ENCODE data around the gene POLL.

Gene POLL

DNA sequence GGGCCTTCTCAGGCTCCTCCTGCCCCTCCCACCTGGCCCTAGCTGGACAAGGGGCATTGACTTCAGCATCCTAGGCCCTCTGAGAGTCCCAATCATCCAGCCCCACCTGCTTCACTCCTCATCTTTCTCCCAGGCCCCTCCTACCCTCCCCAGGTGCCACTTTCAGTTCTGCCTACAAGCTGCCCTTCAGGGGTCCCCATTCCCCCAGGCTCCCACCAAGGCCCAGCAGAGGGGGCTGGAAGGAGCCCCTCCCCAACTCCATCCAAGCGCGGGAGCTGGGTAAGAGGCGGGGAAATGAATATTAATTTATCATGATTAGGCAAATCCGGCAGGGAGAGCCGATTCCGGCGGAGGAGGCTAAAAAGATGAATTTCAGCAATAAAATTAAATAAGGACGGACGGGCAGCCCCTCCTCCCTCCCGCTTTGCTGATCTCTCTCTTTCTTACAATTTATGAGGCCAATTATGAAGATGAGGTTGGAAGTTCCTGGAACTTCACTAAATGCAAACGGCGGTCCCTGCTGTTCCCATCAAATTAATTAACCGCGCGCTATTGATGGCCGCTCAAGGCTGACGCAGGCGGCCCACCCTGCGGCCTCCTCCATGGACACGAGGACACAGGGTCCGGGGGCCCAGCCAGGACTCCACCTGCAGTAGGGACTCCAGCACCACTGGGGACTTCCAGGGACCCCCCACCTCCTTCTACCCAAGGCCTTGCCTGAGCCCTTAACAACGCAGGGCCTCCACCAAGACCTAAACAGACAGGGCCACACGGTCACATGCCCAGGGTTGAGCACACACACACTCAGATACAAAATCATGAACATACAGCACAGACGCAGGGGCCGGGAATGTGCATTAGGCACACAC lies 13.9 kb downstream of the POLL start:
- no peak for DNase-seq (ENCODE audit: low read depth)

DNA sequence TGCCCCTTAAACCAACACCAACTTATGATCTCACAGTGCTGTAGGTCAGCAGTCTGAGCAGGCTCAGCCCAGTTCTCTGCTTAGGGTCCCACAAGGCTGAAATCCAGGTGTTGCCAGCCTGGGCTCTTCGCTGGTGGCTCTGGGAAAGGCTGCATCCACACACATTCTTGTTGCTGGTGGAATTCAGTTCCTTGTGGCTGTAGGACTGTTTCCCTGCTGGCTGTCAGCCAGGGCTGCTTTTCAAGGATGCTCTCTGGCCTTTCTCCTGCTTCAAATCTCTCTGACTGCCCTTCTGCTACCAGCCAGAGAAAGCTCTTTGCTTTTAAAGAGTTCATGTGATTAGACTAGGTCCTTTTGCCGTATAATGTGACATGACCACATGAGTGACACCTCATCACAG lies 15.3 kb downstream of the POLL start:
- no peak for DNase-seq (ENCODE audit: low read depth)

DNA sequence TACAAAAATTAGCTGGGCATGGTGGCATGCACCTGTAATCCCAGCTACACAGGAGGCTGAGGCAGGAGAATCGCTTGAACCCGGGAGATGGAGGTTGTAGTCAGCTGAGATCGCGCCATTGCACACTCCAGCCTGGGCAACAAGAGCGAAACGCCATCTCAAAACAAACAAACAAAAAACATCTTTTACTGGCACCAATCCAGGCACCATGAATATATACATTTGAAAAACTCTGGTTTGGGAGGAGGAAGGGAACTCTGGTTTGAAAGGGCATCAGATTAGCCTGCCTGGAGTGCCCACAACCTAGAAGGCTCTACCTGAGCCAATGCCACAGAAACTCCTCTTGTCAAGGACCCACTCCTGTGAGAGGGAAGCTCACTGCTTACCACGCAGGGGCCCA lies 15.9 kb downstream of the POLL start:
- no peak for DNase-seq (ENCODE audit: low read depth)

DNA sequence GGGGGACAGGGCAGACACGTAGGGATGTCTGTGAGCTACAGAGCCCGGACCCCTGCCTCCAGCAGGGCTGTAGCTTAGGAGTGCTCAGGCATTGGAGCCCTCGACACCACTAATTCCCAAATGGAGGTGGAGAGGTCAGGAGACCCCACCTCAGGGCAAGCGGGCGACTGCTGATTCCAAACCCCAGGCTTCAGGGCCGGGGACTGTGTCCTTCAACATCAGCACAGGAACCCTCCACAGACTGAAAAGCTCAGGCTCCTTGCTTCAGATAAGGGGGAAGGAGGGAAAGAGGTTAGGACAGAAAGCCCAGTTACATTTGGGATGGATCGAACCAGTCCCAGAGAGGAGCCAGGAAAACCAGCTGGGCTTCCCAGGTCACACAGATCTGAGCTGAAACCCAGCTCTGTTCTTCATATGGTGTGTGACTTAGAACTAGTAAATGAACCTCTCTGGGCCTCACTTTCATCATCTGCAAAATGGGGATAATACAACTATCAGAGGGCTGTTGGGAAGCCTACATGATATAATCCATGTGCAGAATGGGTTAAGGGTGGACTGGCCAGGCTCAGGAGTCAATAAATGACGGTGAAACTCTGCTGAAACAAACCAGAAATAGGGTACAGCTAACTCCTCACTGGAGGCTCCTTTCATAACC lies 16.7 kb downstream of the POLL start:
- no peak for DNase-seq (ENCODE audit: low read depth)

DNA sequence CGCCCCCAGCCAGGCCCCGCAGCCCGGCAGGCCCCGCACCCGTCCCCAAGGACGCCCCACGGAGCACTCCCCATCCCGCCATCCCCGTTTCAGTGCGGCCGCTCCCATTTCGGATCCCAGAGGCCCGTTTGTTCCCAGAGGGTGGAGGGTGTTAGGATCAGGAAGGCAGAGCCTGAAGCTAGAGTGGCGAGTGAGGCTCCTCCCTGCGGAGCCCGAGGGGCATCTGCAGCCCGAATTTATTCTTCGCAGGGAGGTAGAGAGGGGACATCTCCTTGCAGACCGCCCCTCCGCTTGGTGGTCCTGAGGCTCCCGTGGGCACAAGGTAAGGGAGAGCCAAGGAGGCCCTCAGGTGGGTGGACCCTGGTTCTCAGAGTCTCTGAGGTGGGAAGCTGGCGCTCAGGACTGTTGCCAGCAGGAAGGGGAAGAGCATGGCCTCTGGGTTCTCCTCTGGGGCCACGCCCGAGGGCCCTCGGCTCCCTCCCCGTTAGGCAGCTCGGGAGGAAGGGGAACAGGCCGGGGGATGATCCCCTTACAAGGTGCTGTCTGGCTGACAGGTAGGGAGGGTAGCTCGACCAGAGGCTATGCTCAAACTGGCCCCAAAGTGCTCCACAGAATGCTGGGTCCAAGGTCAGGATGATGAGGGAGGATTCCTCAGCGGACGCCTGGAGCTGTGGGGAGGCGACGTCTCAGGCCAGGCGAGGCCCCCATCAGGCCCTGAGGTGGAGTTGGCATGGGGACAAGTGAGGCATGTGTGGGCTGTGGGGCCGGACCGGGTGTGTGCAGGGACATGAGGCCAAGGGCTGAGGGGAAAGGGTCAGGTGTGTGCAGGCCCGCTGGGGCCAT lies 17.4 kb downstream of the POLL start:
- DNase-seq (ENCODE audit: low read depth) = no peak

DNA sequence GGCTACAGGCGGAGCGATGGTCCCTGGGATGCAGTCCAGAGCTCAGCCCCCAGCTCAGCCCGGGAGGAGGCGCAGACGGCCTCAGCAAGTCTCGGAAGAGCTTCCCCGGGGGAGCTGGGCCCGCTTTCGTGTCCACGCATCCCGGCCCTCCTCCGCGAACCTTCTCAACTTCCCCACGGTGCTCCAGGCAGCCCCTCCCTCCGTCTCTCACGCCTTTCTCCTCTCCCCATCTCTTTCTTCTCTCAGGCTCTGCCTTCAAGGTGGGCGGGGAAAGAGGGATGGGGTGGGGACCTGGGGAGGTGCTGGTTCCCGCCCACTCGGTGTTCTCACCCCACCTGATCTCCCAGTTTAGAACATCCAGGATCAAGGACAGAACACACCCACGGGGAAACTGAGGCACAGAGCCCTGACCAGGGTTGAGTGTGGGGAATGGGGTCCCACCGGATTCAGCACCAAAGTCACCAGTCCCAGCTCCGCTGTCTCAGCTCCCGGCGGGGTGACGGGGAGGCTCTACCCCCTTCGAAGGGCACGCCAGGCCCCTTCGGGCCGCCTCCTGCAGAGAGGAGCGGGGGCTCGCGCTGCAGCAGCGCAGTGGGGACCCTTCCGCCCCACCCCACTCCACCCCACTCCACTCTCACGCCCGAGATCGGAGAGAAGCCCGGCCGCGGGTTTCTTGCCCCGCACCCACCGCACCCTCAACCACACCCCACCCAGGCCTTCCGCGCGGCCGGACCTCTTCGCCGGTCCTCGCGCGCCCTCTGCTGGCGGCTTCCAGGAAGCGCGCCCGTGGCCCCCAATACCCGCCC lies 18.2 kb downstream of the POLL start:
- DNase-seq (ENCODE audit: low read depth) = peak; percentile 64

DNA sequence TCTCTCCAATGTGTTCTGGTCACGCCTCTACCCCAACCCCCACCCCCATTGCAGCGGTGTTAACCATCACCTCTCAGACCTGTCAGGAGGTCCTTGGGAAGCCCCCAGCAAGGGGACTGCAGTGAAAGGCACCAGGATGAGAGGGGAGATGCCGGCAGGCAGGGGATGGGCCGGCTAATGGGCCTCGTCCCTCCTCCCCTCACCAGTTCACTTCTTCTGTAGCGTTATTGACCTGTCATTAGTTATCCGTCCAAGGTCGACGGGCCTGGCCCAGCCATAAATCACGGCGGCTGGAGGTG lies 18.8 kb downstream of the POLL start:
- no peak for DNase-seq (ENCODE audit: low read depth)

DNA sequence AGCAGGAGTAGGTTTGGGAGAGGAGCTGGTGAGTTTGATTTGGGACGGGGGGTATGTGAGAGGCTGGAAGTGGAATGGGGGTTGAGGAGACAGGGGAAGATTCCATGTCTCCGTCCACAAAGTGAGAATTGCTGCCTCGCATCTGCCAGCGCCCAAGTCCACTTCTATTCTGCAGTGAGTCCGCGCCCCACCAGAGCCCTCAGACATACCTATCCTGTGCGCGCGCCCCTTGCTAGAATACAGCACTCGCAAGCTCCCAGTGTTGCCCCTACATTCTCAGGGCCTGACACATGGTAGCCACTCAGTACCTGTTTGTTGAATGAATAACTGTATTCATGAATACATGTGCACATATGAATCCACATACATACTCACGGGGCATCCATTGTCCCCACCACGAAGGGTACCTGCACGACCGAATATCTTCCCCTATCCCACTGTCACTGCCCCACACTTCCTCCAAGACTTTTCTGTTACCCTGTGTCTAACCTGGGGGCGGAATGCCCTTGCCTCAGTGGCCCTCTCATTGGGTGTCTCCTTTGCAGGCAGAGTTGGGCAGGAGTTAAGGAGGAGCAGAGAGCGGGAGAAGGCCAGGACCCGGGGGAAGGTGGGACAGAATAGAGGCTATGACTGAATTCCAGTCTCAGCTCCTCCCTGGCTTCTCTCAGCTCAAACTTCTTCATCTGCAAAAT lies 19.9 kb downstream of the POLL start:
- no peak for DNase-seq (ENCODE audit: low read depth)

DNA sequence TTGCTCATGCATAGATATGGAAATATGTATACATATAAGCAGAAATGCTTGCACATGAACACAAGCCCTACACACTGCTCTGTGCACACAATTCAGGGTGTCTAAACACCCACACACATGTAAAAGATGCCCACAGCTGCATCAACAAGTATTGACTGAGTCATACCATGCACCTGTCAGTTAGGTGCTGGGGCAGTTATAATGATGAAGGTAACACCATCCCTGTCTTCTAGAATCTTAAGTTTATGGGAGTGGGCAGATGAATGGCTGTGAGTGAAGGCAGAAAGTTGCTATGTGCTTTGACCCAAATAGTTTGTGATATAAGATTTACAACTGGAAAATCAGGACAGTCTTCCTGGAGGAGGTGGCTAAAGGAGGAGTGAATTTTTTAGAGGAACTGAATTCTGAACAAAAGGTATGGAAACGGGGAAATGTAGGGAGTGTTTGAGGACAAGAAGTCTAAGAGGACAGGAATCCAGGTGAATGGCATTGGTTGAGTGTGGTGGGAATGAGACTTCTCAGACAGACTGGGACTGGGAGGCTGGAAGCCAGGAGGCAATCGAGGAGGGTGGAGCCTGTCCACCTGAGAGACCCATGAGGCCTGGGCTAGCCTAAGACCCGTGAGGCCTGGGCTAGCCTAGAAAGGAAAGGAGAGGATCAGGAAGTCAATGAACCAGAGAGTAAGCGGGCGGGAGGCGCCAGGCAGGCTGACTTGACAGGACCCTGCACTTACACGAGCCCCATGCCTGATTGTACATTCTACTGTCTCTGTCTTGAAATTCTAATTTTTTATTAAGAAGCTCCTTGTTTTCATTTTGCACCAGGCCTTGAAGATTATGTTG lies 20.7 kb downstream of the POLL start:
- DNase-seq (ENCODE audit: low read depth) = no peak

DNA sequence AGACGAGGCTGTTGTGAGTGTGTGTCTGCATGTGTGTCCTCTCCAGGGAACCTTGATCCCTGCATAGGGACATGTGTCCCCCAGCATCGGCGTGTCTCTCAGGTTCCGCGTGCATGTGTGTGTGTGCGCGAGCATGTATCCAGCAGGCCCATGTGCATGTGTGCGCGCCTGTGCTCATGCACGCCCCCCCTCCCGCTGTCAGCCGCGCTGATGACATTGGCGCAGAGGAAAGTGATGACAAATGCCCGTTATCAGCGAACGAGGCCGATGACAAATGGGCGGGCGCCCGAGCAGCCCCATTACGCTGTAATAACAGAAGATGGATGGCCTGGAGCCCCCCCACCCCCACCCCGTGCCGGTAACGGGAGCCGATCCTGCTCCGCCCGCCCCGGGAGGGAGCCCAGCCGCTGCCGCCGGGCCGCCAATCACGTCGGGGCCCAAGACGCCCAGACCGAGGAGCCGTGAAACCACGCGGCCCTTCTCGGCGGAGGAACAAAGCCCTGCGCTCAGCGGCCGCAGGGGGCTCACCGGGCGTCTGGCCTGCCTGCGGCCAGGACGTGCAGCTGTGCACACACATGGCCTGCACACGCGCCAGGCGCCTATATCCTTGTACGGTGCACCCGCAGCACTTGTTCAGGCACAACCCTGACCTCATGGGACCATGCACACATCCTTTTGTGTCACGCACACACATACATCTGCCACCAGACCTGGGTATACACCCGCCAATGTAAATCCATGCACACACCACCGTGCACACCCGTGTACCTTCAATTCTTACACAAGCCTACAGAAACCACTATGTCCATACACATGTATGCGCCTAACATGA lies 21.5 kb downstream of the POLL start:
- DNase-seq (ENCODE audit: low read depth) = no peak

DNA sequence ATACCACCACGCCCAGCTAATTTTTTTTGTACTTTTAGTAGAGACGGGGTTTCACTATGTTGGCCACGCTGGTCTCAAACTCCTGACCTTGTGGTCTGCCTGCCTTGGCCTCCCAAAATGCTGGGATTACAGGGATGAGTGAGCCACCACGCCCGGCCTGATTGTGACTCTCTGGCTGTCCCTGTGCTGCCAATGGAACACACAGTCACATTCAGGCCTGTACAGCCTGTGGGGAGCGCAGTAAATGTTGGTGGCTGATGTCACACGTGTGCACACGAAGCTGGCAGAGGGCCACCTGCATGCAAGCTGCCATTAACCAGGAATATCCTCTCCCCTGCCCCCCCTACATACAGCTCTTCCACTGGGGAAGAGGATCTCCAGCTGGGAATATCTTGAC lies 22.1 kb downstream of the POLL start:
- DNase-seq (ENCODE audit: low read depth) = no peak

DNA sequence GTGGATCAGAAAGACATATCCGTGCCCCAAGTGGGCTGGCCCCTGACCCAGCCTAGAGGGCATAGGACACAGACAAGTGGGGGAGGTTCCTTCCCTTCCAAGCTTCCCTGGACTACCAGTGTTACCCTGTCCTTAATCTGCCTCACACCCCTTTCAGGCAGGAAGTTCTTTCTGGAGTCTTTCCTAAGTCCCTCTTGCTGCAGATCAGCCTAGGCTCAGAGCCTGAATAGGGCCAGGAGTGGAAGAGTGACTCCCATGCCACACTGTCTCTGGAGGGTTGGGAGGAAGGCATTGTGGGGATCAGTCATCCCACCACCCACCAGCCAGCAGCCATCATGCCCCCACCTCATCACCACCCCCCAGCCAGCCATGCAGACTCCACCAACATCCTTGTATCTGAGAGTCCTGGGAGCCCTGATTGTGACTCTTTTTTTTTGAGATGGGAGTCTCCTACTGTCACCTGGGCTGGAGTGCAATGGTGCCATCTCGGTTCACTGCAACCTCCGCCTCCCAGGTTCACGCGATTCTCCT lies 22.6 kb downstream of the POLL start:
- DNase-seq (ENCODE audit: low read depth) = no peak

DNA sequence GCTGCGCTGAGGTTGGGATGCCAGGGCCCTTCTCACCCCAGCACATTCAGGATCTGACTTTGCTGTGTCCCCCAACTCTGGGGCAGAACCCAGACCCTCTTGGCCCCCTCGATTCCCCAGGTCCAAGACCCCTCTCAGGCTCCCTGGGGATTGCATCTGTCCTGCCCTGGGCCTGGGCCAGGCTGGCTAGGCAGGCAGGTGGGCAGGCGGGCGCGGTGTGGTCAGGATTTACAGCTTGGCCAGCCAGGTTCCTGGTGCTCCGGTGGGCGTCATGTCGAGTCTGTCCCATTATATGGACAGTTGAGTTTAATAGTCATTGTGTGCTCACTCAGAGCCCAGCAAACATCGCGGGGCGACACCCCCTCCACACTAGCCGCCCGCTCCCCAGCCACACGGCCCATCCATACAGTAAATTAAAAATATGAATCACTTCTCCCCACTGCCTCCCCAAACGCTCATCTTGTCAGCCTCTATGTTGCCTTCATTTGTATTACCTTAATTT lies 23.5 kb downstream of the POLL start:
- DNase-seq (ENCODE audit: low read depth) = no peak

DNA sequence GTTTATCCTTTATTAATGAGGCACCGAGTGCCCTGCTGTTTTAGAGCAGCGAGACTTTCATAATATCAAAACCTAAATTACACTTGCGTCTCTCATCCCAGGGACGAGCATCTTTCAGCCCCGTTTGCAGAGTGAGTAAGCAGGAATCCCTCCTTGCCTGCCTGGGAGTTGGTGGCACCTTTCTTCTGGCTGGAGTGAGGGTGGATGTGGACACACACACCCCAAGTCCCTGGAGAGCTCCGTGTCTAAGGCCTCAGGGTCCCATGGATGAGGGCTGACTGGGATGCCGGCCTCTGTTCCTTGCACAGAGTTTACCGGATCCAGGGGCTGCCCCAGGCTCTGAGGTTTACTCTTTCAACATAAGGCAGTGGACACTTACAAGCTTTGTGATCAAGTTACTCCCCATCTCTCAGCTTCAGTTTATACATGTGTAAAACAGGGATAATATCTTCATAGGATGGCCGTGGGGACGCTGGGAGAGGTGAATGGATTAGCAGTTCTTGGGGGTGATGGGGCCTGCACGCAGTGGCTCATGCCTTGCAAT lies 24.5 kb downstream of the POLL start:
- no peak for DNase-seq (ENCODE audit: low read depth)

DNA sequence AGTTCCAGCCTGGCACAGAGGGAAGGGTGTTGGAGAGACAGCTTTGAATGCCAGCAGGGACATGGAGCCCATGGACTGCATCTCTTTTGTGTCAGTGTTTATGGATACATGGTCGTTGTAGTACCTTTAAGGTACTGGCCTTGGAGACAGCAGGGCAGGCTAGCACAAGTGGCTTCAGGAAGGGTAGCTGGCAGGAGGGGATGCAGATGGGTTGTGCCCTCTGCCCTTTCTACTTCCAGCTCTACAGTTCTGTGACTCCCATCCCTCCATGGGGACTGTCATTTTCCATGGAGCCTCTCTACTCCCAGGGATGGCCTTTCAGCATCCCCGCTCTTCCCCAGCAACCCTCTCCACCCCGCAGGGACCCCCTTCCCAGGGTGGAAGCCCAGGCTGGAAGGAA lies 25.1 kb downstream of the POLL start:
- no peak for DNase-seq (ENCODE audit: low read depth)

DNA sequence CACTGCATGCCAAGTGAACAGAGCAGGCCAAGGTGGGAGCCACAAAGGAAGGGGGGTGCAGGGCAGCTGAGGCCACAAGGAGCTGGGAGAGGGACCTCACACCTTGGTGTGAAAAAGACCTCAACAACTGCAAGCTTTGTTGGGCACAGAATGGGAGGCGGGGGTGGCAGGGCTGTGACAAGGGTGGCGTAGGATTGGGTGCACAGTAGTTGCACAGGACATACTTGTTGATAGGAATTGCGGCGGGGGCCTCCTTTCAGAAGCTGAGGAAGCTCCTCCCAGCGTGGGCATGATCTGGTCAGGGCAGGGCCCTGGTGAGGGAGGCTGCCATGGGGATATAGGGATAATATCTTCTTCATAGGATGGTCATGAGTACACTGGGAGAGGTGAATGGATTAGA lies 25.8 kb downstream of the POLL start:
- no peak for DNase-seq (ENCODE audit: low read depth)

DNA sequence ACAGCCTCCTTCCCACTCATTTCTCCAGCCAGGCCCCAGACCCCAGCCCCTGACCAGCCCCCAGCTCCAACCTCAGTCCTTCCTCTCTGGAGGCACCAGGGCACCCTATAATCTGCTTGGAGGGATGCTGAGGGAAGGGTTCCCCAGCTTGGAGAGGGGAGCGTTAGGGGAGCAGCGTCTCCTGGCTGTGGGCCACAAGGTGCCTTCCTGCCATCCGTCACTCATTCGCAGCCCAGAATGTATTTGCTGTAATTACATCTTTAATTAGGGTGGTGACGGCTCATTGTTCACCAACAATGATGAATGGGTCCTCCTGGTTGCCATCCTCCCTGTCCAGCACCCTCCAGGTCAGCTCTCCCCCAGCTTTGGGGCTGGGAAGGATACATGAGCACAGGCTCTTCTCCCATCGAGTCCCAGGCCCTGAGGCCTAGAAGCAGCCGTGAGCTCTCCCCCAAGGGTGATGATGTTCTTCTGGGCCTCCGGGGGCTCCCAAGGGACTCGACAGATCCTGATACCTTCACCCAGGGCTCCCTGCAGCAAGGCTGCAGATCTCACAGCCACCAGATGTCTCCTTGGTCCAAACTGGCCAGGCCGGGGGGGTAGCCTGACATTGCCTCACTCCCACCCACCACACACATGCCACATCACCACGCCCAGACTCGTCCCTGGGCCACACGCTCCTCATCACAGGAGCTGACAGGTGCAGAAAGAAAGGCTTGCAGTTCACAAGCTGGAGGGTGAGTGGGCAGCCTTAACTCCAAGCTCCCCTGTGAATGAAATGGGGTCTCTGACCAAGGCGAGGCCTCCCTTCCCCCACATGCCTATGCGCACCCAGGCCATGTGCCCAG lies 26.8 kb downstream of the POLL start:
- no peak for DNase-seq (ENCODE audit: low read depth)

All from stimulated activated CD8-positive, alpha-beta memory T cell treated with anti-CD3 and anti-CD28 coated beads, Interleukin-12 subunit alpha, Interleukin-12 subunit beta, amount 100 ng/mL, for 1 hour (primary cell).